BE2C (cell line): ENCODE results near the gene TKFC.

Experiments
- DNase-seq: peaks from one replicate; pipeline ENCODE4 v3.0.0-alpha.2; 2020
- H3K27me3 ChIP-seq: fragments of 250-450 bp; sonication (Bioruptor Pico); 2 replicates; pipeline ENCODE4 v1.5.1; 2020; ENCODE audit warnings: mild to moderate bottlenecking
- H3K36me3 ChIP-seq: fragments of 250-450 bp; sonication (Bioruptor Pico); 2 replicates; pipeline ENCODE4 v1.5.1; 2020; ENCODE audit warnings: mild to moderate bottlenecking
- H3K4me1 ChIP-seq: fragments of 250-450 bp; sonication (Bioruptor Pico); 2 replicates; pipeline ENCODE4 v1.5.1; 2020
- H3K4me3 ChIP-seq: 2 replicates; pipeline ENCODE4 v1.5.1; 2011; ENCODE audit warnings: low read depth, low read length
- H3K9me3 ChIP-seq: fragments of 250-450 bp; sonication (Bioruptor Pico); 2 replicates; pipeline ENCODE4 v1.5.1; 2020
- TF ChIP-seq, protein P1 (sequence below): IDR thresholded peaks from 2 replicates; pipeline ENCODE4 v1.5.1; 2012; ENCODE audit warnings: mild to moderate bottlenecking, low read depth, low read length

TKFC gene

GRCh38 chr11:61298663-61299244, 34.3 kb upstream of the TKFC start:
- Histone ChIP-seq H3K4me3 (no peak overlapping the region), H3K36me3 (peaks cover 15% of the 10 kb centered on the region), H3K4me1 (no peaks in the 10 kb centered on the region), H3K9me3 (no peaks in the 10 kb centered on the region), H3K27me3 (no peaks in the 10 kb centered on the region)
- no peak for DNase-seq
- TF ChIP-seq, protein P1, sequence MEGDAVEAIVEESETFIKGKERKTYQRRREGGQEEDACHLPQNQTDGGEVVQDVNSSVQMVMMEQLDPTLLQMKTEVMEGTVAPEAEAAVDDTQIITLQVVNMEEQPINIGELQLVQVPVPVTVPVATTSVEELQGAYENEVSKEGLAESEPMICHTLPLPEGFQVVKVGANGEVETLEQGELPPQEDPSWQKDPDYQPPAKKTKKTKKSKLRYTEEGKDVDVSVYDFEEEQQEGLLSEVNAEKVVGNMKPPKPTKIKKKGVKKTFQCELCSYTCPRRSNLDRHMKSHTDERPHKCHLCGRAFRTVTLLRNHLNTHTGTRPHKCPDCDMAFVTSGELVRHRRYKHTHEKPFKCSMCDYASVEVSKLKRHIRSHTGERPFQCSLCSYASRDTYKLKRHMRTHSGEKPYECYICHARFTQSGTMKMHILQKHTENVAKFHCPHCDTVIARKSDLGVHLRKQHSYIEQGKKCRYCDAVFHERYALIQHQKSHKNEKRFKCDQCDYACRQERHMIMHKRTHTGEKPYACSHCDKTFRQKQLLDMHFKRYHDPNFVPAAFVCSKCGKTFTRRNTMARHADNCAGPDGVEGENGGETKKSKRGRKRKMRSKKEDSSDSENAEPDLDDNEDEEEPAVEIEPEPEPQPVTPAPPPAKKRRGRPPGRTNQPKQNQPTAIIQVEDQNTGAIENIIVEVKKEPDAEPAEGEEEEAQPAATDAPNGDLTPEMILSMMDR = no peak

DNA sequence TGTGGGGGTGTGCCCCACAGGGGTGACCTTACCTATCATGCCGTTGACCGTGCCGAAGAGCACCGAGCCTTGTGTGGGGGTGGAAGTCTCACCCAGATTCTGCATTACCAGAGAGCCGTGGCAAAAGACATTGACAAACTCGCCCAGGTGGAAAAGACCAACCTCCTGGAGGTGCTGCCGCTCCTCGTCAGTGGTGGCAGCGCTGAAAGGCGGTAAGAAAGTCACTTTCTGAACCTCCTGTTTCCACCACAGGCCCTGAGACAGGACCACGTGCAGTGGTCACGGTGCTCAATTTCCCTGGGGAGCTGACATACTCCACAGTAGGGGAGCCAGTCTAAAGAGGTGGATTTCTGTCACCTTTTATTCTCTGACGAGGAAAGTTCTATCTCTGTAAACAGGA, 30.5 kb upstream of the TKFC start:
- no peaks in the 10 kb centered on the region for H3K4me1 ChIP-seq
- DNase-seq = no peak
- TF ChIP-seq, protein P1 = no peak
- no peaks in the 10 kb centered on the region for H3K9me3 ChIP-seq
- no peaks in the 10 kb centered on the region for H3K27me3 ChIP-seq
- peaks cover 16% of the 10 kb centered on the region for H3K36me3 ChIP-seq
- H3K4me3 ChIP-seq = no peak overlapping the region

GRCh38 chr11:61303725-61304124, 29.3 kb upstream of the TKFC start:
- TF ChIP-seq, protein P1 = no peak
- no peak overlapping the region for H3K4me3 ChIP-seq
- no peaks in the 10 kb centered on the region for H3K27me3 ChIP-seq
- H3K9me3 ChIP-seq = no peaks in the 10 kb centered on the region
- no peaks in the 10 kb centered on the region for H3K4me1 ChIP-seq
- peaks cover 28% of the 10 kb centered on the region for H3K36me3 ChIP-seq
- no peak for DNase-seq

DNA sequence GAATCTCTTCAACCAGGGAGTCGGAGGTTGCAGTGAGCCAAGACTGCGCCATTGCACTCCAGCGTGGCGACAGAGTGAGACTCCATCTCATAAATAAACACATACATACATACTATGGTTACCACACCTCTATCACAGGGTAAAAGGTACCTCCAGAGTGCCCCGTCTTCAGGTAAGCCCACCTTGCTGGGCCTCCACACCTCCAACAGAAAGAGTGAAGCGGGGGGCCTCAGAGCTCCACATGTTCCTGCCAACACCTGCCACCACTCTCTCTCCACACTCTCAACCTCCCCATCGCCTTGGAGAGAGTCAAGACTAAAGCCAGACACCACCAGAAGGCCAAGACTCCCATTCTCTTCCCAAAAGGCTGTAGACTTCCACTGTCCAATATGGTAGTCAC, 27.6 kb upstream of the TKFC start:
- TF ChIP-seq, protein P1 = no peak
- no peaks in the 10 kb centered on the region for H3K9me3 ChIP-seq
- H3K36me3 ChIP-seq = peaks cover 30% of the 10 kb centered on the region
- no peak overlapping the region for H3K4me3 ChIP-seq
- no peak for DNase-seq
- no peaks in the 10 kb centered on the region for H3K27me3 ChIP-seq
- no peaks in the 10 kb centered on the region for H3K4me1 ChIP-seq

- Histone ChIP-seq H3K36me3 (peaks cover 32% of the 10 kb centered on the region), H3K4me3 (no peak overlapping the region), H3K9me3 (no peaks in the 10 kb centered on the region), H3K4me1 (no peaks in the 10 kb centered on the region), H3K27me3 (no peaks in the 10 kb centered on the region)
- DNase-seq = no peak
- TF ChIP-seq, protein P1 = no peak
These were observed 26.8 kb upstream of the TKFC start for GRCh38 chr11:61306221-61306620.

DNA sequence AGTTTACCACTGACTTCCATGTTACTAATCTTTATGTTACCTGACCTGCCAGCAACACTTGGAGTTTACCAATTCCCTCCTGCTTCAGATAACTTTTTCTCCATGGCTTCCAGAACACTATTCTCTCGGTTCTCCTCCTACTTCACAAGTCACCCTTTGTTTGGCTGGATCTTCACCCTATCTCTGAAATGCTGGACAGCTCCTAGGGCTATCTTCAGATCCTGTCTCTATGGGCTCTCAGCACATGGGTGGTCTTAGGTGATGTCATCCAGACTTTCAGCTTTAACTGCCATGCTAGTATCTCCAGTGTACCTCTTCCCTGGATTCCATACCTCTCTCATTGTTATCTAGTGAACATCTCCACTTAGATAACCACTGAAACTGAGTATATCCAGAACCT, 25.7 kb upstream of the TKFC start:
- Histone ChIP-seq H3K27me3 (no peaks in the 10 kb centered on the region), H3K9me3 (no peaks in the 10 kb centered on the region), H3K4me1 (no peaks in the 10 kb centered on the region), H3K4me3 (no peak overlapping the region), H3K36me3 (peaks cover 35% of the 10 kb centered on the region)
- DNase-seq = no peak
- TF ChIP-seq, protein P1 = no peak
